Neural progenitor cell (in vitro differentiated cells): Measurements from ENCODE around the gene ZNF672.

Source experiments
- EZH2 ChIP-seq: fragments of 200-600 bp; sonication (generic); IDR thresholded peaks from 2 replicates; pipeline ENCODE4 v1.6.1; 2017; ENCODE audit warnings: antibody characterized with exemption, mild to moderate bottlenecking, moderate library complexity
- EZH2phosphoT487 ChIP-seq: fragments of 200-600 bp; sonication (generic); IDR thresholded peaks from 2 replicates; pipeline ENCODE4 v1.6.1; 2017; ENCODE audit warnings: antibody characterized with exemption
- TF ChIP-seq, protein P1 (sequence below): fragments of 200-600 bp; sonication (generic); IDR thresholded peaks from 2 replicates; pipeline ENCODE4 v1.5.1; 2017; ENCODE audit warnings: antibody characterized with exemption, mild to moderate bottlenecking

- TF ChIP-seq, protein P1, sequence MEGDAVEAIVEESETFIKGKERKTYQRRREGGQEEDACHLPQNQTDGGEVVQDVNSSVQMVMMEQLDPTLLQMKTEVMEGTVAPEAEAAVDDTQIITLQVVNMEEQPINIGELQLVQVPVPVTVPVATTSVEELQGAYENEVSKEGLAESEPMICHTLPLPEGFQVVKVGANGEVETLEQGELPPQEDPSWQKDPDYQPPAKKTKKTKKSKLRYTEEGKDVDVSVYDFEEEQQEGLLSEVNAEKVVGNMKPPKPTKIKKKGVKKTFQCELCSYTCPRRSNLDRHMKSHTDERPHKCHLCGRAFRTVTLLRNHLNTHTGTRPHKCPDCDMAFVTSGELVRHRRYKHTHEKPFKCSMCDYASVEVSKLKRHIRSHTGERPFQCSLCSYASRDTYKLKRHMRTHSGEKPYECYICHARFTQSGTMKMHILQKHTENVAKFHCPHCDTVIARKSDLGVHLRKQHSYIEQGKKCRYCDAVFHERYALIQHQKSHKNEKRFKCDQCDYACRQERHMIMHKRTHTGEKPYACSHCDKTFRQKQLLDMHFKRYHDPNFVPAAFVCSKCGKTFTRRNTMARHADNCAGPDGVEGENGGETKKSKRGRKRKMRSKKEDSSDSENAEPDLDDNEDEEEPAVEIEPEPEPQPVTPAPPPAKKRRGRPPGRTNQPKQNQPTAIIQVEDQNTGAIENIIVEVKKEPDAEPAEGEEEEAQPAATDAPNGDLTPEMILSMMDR = no peak
- TF ChIP-seq EZH2phosphoT487 (no peak), EZH2 (no peak)
Observed at GRCh38 chr1:248840946-248841345, 2.9 kb downstream of the ZNF672 start.
